OCI-LY7 (cell line): Measurements from ENCODE around the gene NAA16. TPM values are rescaled to one million over a fixed set of nuclear protein-coding genes. Genes with fewer than 3 reads are reported as not detected.
A peak's percentile ranks its signal among the peaks of the same experiment; 100 is the strongest.

Experiments used
- BruUV-seq: library from RNA; stranded (reverse); fragments of 400-500 nt; replicated peaks from 2 replicates; lab custom pipeline; 2021; lab: Mats Ljungman, UMichigan
- CTCF ChIA-PET: fragments of 300-600 bp; sonication (Branson Sonifier 250); formaldehyde crosslinking; loops from one replicate; lab custom pipeline; 2022; ENCODE audit warnings: antibody characterized with exemption; ENCODE audit not compliant: unreplicated experiment; lab: Charles Lee
- POLR2A ChIA-PET: fragments of 300-600 bp; sonication (Branson Sonifier 250); formaldehyde crosslinking; loops from one replicate; lab custom pipeline; 2022; ENCODE audit warnings: antibody characterized with exemption; lab: Charles Lee
- DNase-seq: peaks from one replicate; pipeline ENCODE4 v3.0.0-alpha.2; 2015; ENCODE audit warnings: low spot score
- H2AFZ ChIP-seq: fragments of 200-600 bp; sonication (generic), shearing (Covaris generic); 2 replicates; pipeline ENCODE4 v1.6.1; 2014; ENCODE audit warnings: mild to moderate bottlenecking, antibody characterized with exemption, low read length, moderate library complexity
- H3K27ac ChIP-seq: fragments of 200-600 bp; sonication (generic); 2 replicates; pipeline ENCODE4 v1.5.1; 2014; ENCODE audit warnings: mixed run types, low read depth, mild to moderate bottlenecking, moderate library complexity, low read length, inconsistent platforms; ENCODE audit not compliant: poor library complexity, severe bottlenecking
- H3K36me3 ChIP-seq: fragments of 200-600 bp; sonication (generic); 2 replicates; pipeline ENCODE4 v1.6.1; 2014; ENCODE audit warnings: mild to moderate bottlenecking, antibody characterized with exemption, low read length, moderate library complexity, mixed read lengths; ENCODE audit not compliant: insufficient read depth
- H3K4me1 ChIP-seq: fragments of 200-600 bp; sonication (generic); 2 replicates; pipeline ENCODE4 v1.5.1; 2014; ENCODE audit warnings: mild to moderate bottlenecking, low read length; ENCODE audit not compliant: insufficient read depth, poor library complexity, severe bottlenecking
- H3K4me2 ChIP-seq: fragments of 200-600 bp; sonication (generic); 2 replicates; pipeline ENCODE4 v1.6.1; 2014; ENCODE audit warnings: mild to moderate bottlenecking, low read length
- H3K4me3 ChIP-seq: fragments of 200-600 bp; sonication (generic); 2 replicates; pipeline ENCODE4 v1.5.1; 2014; ENCODE audit warnings: mild to moderate bottlenecking, low read depth, low read length; ENCODE audit not compliant: poor library complexity, severe bottlenecking
- H3K79me2 ChIP-seq: fragments of 200-600 bp; sonication (generic); 2 replicates; pipeline ENCODE4 v1.6.1; 2016; ENCODE audit warnings: low read depth, mild to moderate bottlenecking, low read length, moderate library complexity, mixed read lengths; ENCODE audit not compliant: insufficient read depth
- H3K9me2 ChIP-seq: fragments of 200-600 bp; sonication (generic); 2 replicates; pipeline ENCODE4 v1.6.1; 2016; ENCODE audit warnings: mild to moderate bottlenecking, low read length, mixed read lengths; ENCODE audit not compliant: insufficient read depth
- H3K9me3 ChIP-seq: fragments of 200-600 bp; sonication (generic); 2 replicates; pipeline ENCODE4 v1.6.1; 2014; ENCODE audit warnings: mild to moderate bottlenecking, mixed run types, low read length, mixed read lengths
- H4K20me1 ChIP-seq: fragments of 200-600 bp; sonication (generic); 2 replicates; pipeline ENCODE4 v1.6.1; 2014; ENCODE audit warnings: mild to moderate bottlenecking, antibody characterized with exemption, low read length, moderate library complexity, mixed read lengths; ENCODE audit not compliant: insufficient read depth
- EZH2phosphoT487 ChIP-seq: fragments of 200-600 bp; sonication (generic); IDR thresholded peaks from 2 replicates; pipeline ENCODE4 v1.6.1; 2018; ENCODE audit warnings: low read depth, borderline replicate concordance, mild to moderate bottlenecking, mixed run types, antibody characterized with exemption, low read length, moderate library complexity, mixed read lengths
- intact Hi-C: fragments of 100-400 bp; cut with micrococcal nuclease; formaldehyde crosslinking; loops from one replicate; pipeline ENCODE4 v1.10.0; 2022; ENCODE audit not compliant: unreplicated experiment
- total RNA-seq, 2 experiments: library from RNA; depleted of rRNA in 1 of 2; stranded (reverse); fragments of >200 nt in 1 of 2; shearing (Covaris generic) in 1 of 2; gene quantifications; 2 replicates each; pipeline ENCODE4 v1.2.3, GENCODE V29; 2014 to 2022
- TF ChIP-seq, protein P1 (sequence below): fragments of 200-600 bp; sonication (generic); conservative IDR thresholded peaks from 2 replicates; pipeline ENCODE4 v1.5.1; 2014; ENCODE audit warnings: mild to moderate bottlenecking, antibody characterized with exemption, low read length, moderate library complexity, mixed read lengths

NAA16 gene
- total RNA-seq, 2 experiments from 2014 or later, result 22.4 to 45.9 TPM

DNA sequence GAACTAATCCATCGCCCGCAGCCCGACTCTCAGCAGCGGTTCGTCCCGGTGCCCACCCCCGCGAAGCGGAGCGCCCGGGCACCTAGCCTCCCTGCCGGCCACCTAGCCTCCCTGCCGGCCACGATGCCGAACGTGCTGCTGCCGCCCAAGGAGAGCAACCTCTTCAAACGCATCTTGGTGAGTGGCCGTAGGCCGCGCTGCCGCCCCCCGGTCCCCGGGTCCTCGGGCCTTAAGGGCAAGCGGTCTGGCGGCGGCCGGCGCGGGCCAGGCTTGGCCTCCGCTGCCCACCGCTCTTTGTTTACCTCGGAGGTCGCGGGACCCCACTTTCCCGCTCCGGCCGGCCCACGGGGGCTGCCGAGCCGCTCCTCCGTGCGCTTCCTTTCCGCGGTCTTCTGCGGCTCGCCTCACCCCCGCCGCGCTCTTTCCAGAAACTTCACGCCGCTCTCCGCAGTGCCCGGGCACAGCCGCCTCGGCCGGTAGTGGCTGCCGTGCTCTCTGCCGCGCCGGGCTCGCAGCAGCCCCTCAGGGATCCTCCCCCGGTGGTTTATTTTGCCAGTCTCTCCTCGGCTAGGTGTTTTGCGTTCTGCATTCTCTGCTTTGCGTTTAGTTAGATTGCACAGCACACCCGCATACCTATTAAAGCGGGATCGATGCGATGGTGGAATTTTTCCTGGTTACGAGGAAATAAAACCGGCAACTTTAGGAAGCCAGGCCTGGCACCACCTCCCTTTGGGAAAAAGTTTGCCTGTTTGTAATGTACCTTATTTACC lies 524 bp downstream of the NAA16 start:
- Histone ChIP-seq H3K4me1 (peaks cover 40% of the 10 kb centered on the region), H3K36me3 (peaks cover 2% of the 10 kb centered on the region; the same call in 1 of the 2 replicates), H4K20me1 (peaks cover 33% of the 10 kb centered on the region), H3K4me3 (peak overlapping the region; percentile 79), H3K9me3 (no peaks in the 10 kb centered on the region), H3K79me2 (peaks cover 54% of the 10 kb centered on the region), H3K27ac (peak overlapping the region; percentile 74), H3K4me2 (peak overlapping the region; percentile 89), H3K9me2 (no peaks in the 10 kb centered on the region), H2AFZ (peak overlapping the region; percentile 94)
- TF ChIP-seq, protein P1, sequence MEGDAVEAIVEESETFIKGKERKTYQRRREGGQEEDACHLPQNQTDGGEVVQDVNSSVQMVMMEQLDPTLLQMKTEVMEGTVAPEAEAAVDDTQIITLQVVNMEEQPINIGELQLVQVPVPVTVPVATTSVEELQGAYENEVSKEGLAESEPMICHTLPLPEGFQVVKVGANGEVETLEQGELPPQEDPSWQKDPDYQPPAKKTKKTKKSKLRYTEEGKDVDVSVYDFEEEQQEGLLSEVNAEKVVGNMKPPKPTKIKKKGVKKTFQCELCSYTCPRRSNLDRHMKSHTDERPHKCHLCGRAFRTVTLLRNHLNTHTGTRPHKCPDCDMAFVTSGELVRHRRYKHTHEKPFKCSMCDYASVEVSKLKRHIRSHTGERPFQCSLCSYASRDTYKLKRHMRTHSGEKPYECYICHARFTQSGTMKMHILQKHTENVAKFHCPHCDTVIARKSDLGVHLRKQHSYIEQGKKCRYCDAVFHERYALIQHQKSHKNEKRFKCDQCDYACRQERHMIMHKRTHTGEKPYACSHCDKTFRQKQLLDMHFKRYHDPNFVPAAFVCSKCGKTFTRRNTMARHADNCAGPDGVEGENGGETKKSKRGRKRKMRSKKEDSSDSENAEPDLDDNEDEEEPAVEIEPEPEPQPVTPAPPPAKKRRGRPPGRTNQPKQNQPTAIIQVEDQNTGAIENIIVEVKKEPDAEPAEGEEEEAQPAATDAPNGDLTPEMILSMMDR, result 0 out of 2 replicates have a peak, but pooled peaks have one; percentile 16
- TF ChIP-seq EZH2phosphoT487, result no peak
- intact Hi-C loops, result loop anchor here (1.0 to 10.0 kb wide), 5 partner anchors 48 to 337 kb away; partner anchors contain the start of genes KBTBD6, MTRF1 and WBP4
- peak; percentile 75 for DNase-seq
- ChIA-PET POLR2A (interaction anchor here (0.5 to 0.6 kb wide), 2 partner anchors 198 to 281 kb away, joined by 3 to 4 read pairs; no protein-coding TSS in a partner anchor), CTCF (no interaction called here)
- no TSS peak for BruUV-seq

DNA sequence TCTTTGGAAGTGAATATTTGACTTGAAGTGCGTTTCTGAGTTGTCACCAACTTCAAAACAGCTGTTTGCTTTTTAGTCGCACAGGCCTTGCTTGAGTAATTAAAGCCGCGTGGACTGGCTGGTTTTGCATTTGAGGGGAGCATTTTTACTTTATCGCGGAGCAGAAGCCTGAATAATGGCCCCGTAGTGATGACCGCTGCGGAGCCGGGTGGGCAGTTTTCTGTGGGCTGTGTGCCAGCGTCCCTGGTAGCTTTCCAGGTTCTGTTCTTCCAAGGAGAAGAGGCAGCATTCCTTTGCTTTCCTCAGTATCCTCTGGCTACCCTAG lies 1.1 kb downstream of the NAA16 start:
- Histone ChIP-seq H3K4me1 (peaks cover 45% of the 10 kb centered on the region), H3K27ac (peak overlapping the region; percentile 74), H3K4me2 (peak overlapping the region; percentile 89), H3K9me2 (no peaks in the 10 kb centered on the region), H3K36me3 (peaks cover 8% of the 10 kb centered on the region), H3K9me3 (no peaks in the 10 kb centered on the region), H3K4me3 (peak overlapping the region; percentile 79), H4K20me1 (peaks cover 38% of the 10 kb centered on the region), H2AFZ (peak overlapping the region; percentile 94; the same call in 1 of the 2 replicates), H3K79me2 (peaks cover 59% of the 10 kb centered on the region)
- ChIA-PET POLR2A (interaction anchor here (0.5 to 1.5 kb wide), 4 partner anchors 9 to 280 kb away, joined by 3 to 4 read pairs (median 3); no protein-coding TSS in a partner anchor), CTCF (no interaction called here)
- TF ChIP-seq, protein P1, result no peak
- no peak for TF ChIP-seq EZH2phosphoT487
- no TSS peak for BruUV-seq
- DNase-seq, result peak; percentile 62
- intact Hi-C loops, result loop anchor here (5.0 to 10.0 kb wide), 3 partner anchors 180 to 337 kb away; partner anchors contain the start of genes KBTBD6 and WBP4
